Tibial artery (tissue), 4 donors: ENCODE results near the gene MAD1L1.

Source experiments
- DNase-seq, 2 donors: peaks; one replicate each; pipeline ENCODE4 v3.0.0-alpha.2; 2019
- H3K27ac ChIP-seq, 2 donors: fragments of 200-600 bp; sonication (generic) in 1 of 2; 1 replicate in 1 of 2; 2 replicates in 1 of 2; pipeline ENCODE4 v1.5.1; 2018 to 2019; ENCODE audit warnings: mild to moderate bottlenecking in 1 of 2
- H3K27me3 ChIP-seq, 2 donors: fragments of 200-600 bp; sonication (generic) in 1 of 2; one replicate each; pipeline versions ENCODE4 v1.5.1 to v1.6.0; 2016 to 2019
- H3K36me3 ChIP-seq, 3 donors: fragments of 200-600 bp; sonication (generic) in 2 of 3; one replicate each; pipeline ENCODE4 v1.5.1; 2016 to 2019; ENCODE audit warnings: mild to moderate bottlenecking in 2 of 3
- H3K4me1 ChIP-seq, 4 donors: fragments of 200-600 bp; sonication (generic) in 2 of 4; 1 replicate in 3 of 4; 2 replicates in 1 of 4; pipeline ENCODE4 v1.5.1; 2016 to 2019
- H3K4me3 ChIP-seq, 2 donors: fragments of 200-600 bp; sonication (generic) in 1 of 2; 1 replicate in 1 of 2; 2 replicates in 1 of 2; pipeline ENCODE4 v1.5.1; 2018 to 2019; ENCODE audit warnings: mild to moderate bottlenecking in 2 of 2
- H3K9me3 ChIP-seq, 3 donors: fragments of 200-600 bp; sonication (generic) in 1 of 3; one replicate each; pipeline ENCODE4 v1.5.1; 2016 to 2019
- intact Hi-C: fragments of 100-400 bp; cut with DNase I; formaldehyde crosslinking; loops from one replicate; pipeline ENCODE4 v1.15.0; 2023; ENCODE audit warnings: low total_unique reads
- TF ChIP-seq, protein P1 (sequence below), 2 experiments: fragments of 200-600 bp in 1 of 2; fragments of 450-650 bp in 1 of 2; IDR thresholded peaks; one replicate each; pipeline ENCODE4 v1.5.1; 2017 to 2019; ENCODE audit warnings: antibody characterized with exemption in 2 of 2, mild to moderate bottlenecking in 1 of 2, moderate library complexity in 1 of 2

Gene MAD1L1

DNA sequence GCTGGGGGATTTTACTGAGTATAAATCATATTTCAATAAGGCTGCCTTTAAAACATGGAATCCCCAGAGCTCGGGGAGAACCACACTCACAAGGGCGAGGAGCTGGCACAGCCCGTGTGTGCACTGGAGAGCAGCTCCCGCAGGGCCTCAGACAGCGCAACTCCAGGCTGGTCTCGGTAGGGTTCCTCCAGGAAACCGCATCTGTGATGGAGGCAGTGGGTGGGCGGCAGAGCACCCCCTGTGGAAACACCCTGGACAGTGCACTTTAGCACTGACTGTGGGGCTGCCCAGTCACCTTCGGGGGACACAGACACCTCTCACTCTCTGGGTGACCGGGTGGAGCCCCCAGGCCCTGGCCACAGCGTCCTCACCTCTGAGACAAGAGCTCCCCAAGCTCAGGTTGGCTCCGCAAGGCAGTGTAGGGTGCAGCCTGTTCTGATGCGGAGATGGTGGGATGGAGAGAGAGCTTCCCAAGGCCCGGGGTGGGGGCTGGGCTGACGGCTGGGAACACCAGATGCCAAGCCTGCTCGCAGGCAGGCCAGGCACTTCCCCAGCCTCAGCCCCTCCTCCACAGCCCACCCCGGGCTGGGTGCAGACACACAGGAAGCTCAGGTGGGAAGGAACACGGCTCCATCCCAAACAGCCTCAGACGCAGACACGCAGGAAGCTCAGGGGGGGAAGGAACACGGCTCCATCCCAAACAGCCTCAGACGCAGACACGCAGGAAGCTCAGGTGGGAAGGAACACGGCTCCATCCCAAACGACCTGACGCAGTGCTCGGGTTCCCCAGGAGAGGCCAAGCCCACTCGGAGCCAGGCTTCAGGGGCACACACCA is 224.4 kb downstream of the MAD1L1 start:
- TF ChIP-seq, protein P1, sequence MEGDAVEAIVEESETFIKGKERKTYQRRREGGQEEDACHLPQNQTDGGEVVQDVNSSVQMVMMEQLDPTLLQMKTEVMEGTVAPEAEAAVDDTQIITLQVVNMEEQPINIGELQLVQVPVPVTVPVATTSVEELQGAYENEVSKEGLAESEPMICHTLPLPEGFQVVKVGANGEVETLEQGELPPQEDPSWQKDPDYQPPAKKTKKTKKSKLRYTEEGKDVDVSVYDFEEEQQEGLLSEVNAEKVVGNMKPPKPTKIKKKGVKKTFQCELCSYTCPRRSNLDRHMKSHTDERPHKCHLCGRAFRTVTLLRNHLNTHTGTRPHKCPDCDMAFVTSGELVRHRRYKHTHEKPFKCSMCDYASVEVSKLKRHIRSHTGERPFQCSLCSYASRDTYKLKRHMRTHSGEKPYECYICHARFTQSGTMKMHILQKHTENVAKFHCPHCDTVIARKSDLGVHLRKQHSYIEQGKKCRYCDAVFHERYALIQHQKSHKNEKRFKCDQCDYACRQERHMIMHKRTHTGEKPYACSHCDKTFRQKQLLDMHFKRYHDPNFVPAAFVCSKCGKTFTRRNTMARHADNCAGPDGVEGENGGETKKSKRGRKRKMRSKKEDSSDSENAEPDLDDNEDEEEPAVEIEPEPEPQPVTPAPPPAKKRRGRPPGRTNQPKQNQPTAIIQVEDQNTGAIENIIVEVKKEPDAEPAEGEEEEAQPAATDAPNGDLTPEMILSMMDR (IDR thresholded peaks at IDR 0.05) = no peak
- H3K9me3 ChIP-seq = no peaks in the 10 kb centered on the region
- H3K27me3 ChIP-seq = no peaks in the 10 kb centered on the region
- H3K4me3 ChIP-seq = no peak overlapping the region
- DNase-seq = peak; percentile 12 to 55
- no peak overlapping the region for H3K27ac ChIP-seq
- H3K36me3 ChIP-seq = peaks cover 0 to 11% (median 0%) of the 10 kb centered on the region in 3 donors
- intact Hi-C loops = no loop called here
- H3K4me1 ChIP-seq = no peaks in the 10 kb centered on the region

DNA sequence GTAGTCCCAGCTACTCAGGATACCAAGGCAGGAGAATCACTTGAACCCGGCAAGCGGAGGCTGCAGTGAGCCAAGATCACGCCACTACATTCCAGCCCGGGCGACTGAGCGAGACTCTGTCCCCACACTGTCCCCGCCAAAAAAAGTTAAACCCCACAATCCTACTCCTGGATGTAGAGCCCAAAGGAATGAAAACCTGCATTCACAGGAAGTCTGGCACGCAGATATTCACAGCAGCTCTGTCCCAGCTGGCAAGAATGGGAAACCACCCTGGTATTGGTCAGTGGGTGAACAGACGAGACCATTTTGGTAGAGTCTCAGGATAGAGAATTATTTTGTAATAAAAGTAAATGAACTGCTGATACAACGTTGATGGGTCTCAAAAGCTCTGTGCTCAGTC is 225.2 kb downstream of the MAD1L1 start:
- intact Hi-C loops = no loop called here
- no peak overlapping the region for H3K4me3 ChIP-seq
- no peak overlapping the region for H3K27ac ChIP-seq
- TF ChIP-seq, protein P1 (IDR thresholded peaks at IDR 0.05) = no peak
- no peaks in the 10 kb centered on the region for H3K9me3 ChIP-seq
- no peaks in the 10 kb centered on the region for H3K4me1 ChIP-seq
- DNase-seq = peak; percentile 9 to 28
- peaks cover 0 to 7% (median 0%) of the 10 kb centered on the region in 3 donors for H3K36me3 ChIP-seq
- H3K27me3 ChIP-seq = no peaks in the 10 kb centered on the region

DNA sequence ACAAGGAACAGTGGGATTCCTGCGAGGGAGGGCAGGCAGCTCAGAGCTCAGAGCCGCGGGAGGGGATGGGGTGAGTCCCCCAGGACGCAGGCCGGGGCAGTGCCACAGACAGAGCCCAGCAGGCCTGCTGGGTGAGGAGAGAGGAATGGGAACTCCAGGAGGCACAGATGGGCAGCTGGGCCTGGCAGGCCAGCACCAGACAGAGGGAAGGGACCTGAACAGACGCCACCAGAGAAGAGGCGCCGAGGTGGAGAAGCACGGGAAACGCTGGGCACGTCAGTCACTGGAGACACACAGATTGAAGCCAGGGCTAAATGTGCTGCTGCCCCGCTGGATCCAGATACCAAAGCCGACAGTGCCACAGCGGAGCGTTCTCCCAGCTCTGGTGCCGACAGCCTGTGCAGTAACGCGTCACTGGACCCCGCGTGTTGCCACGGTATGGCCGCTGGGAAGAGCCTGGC is 225.8 kb downstream of the MAD1L1 start:
- intact Hi-C loops = no loop called here
- Histone ChIP-seq H3K9me3 (no peaks in the 10 kb centered on the region), H3K36me3 (peaks cover 0 to 7% (median 0%) of the 10 kb centered on the region in 3 donors), H3K4me1 (no peaks in the 10 kb centered on the region), H3K27ac (no peak overlapping the region), H3K27me3 (no peaks in the 10 kb centered on the region), H3K4me3 (no peak overlapping the region)
- TF ChIP-seq, protein P1 (IDR thresholded peaks at IDR 0.05) = no peak
- peak; percentile 14 to 55 for DNase-seq

DNA sequence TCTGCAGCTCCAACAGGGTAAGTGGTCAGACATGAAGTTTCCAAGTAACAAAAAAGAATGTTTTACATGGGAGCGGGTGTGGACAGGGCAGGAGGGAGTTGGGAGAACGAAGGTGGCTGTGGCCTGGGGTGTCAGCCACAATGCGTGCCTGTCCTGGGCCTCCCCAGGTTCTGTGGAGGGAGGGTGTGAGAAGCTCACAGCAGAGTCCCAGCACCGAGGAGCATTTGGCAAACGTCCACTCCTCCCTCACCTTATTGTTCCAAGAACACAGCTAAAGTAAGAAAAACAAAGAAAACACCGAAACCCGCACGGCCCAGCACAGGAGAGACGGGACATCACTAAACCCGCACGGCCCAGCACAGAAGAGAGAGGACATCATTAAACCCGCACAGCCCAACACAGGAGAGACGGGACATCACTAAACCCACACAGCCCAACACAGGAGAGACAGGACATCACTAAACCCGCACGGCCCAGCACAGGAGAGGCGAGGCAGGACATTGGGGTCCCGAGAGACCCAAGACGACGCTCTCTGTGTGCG is 226.4 kb downstream of the MAD1L1 start:
- no peaks in the 10 kb centered on the region for H3K4me1 ChIP-seq
- no peaks in the 10 kb centered on the region for H3K9me3 ChIP-seq
- no peaks in the 10 kb centered on the region for H3K27me3 ChIP-seq
- peak; percentile 10 to 44 for DNase-seq
- H3K4me3 ChIP-seq = no peak overlapping the region
- intact Hi-C loops = no loop called here
- TF ChIP-seq, protein P1 (IDR thresholded peaks at IDR 0.05) = no peak
- no peak overlapping the region for H3K27ac ChIP-seq
- H3K36me3 ChIP-seq = peaks cover 0 to 11% (median 0%) of the 10 kb centered on the region in 3 donors

DNA sequence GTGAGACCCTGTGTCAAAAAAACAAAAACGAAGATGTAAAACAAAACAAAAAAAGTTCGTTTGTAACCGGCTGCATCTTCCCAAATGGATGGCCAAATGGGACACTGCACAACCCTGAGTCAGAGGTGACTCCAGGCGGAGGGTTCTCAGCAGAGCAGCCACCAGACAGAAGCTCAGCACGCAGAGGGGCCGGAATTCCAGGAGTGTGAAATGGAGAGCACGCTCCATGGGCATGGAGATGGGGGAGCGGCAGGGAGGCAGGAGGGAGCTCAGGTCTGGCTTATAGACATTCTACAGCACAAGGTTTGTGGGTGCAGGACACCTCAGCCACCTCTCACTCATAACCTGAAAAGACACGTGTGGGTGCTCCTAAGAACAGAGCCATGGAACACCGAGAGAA is 227.0 kb downstream of the MAD1L1 start:
- Histone ChIP-seq H3K4me3 (no peak overlapping the region), H3K27me3 (no peaks in the 10 kb centered on the region), H3K36me3 (peaks cover 0 to 11% (median 0%) of the 10 kb centered on the region in 3 donors), H3K9me3 (no peaks in the 10 kb centered on the region), H3K27ac (no peak overlapping the region), H3K4me1 (no peaks in the 10 kb centered on the region)
- no peak for DNase-seq
- TF ChIP-seq, protein P1 (IDR thresholded peaks at IDR 0.05) = no peak
- intact Hi-C loops = no loop called here
